Body of pancreas (tissue), 4 donors: Measurements from ENCODE around the gene NEU4.

ENCODE experiments used
- CTCF ChIP-seq, 7 experiments: fragments of 450-650 bp in 4 of 7; fragments of 200-600 bp in 3 of 7; sonication (generic) in 3 of 7; IDR thresholded peaks; one replicate each; pipeline ENCODE4 v1.5.1; 2016 to 2019; ENCODE audit warnings: antibody characterized with exemption in 7 of 7
- POLR2A ChIP-seq, 3 donors: fragments of 450-650 bp; IDR thresholded peaks; one replicate each; pipeline ENCODE4 v1.6.1; 2016; ENCODE audit warnings: antibody characterized with exemption in 3 of 3, mild to moderate bottlenecking in 2 of 3

GRCh38 chr2:241846406-241846805 lies 37.4 kb downstream of the NEU4 start:
- TF ChIP-seq CTCF (IDR thresholded peaks at IDR 0.05) (no peak), POLR2A (IDR thresholded peaks at IDR 0.05) (no peak)
